PC-3 (cell line): ENCODE data around the gene DIAPH2. TPM values are rescaled to one million over a fixed set of nuclear protein-coding genes. Genes with fewer than 3 reads are reported as not detected.

Source experiments
- ATAC-seq: fragments of 200-7000 bp; cut with Tn5 transposase; 2 replicates; pipeline ENCODE4 v1.9.1; 2020; ENCODE audit warnings: mild to moderate bottlenecking, moderate library complexity
- BruUV-seq: library from RNA; stranded (reverse); fragments of 400-500 nt; replicated peaks from 2 replicates; lab custom pipeline; 2021; lab: Mats Ljungman, UMichigan
- CTCF ChIA-PET: fragments of 300-600 bp; sonication (Branson Sonifier 250); formaldehyde crosslinking; loops from one replicate; lab custom pipeline; 2022; ENCODE audit warnings: antibody characterized with exemption; lab: Charles Lee
- POLR2A ChIA-PET: fragments of 300-600 bp; sonication (Branson Sonifier 250); formaldehyde crosslinking; loops from one replicate; lab custom pipeline; 2022; ENCODE audit warnings: antibody characterized with exemption; ENCODE audit not compliant: unreplicated experiment; lab: Charles Lee
- DNase-seq: peaks from one replicate; pipeline ENCODE4 v3.0.0-alpha.2; 2015
- H2AFZ ChIP-seq: fragments of 300-600 bp; sonication (generic); 2 replicates; pipeline ENCODE4 v1.6.0; 2016; ENCODE audit warnings: antibody characterized with exemption, low read length
- H3F3A ChIP-seq: fragments of 300-600 bp; sonication (generic); one replicate; pipeline ENCODE4 v1.6.0; 2017; ENCODE audit warnings: antibody characterized with exemption, low read length, control low read depth, mild to moderate bottlenecking; ENCODE audit not compliant: unreplicated experiment
- H3K27ac ChIP-seq: fragments of 300-600 bp; sonication (generic); 2 replicates; pipeline ENCODE4 v1.5.1; 2016; ENCODE audit warnings: mild to moderate bottlenecking, low read length
- H3K27me3 ChIP-seq: fragments of 300-600 bp; sonication (generic); 2 replicates; pipeline ENCODE4 v1.6.1; 2016; ENCODE audit warnings: low read length, mixed read lengths
- H3K36me3 ChIP-seq: fragments of 300-600 bp; sonication (generic); 2 replicates; pipeline ENCODE4 v1.6.1; 2016; ENCODE audit warnings: low read depth, mixed run types, low read length, mixed read lengths
- H3K4me1 ChIP-seq: fragments of 300-600 bp; sonication (generic); 2 replicates; pipeline ENCODE4 v1.5.1; 2016; ENCODE audit warnings: low read length; ENCODE audit not compliant: insufficient read depth
- H3K4me2 ChIP-seq: fragments of 300-600 bp; sonication (generic); 2 replicates; pipeline ENCODE4 v1.6.0; 2016; ENCODE audit warnings: low read length
- H3K4me3 ChIP-seq: fragments of 300-600 bp; sonication (generic); 2 replicates; pipeline ENCODE4 v1.5.1; 2016; ENCODE audit warnings: mild to moderate bottlenecking, low read length, mixed read lengths
- H3K79me2 ChIP-seq: fragments of 300-600 bp; sonication (generic); 2 replicates; pipeline ENCODE4 v1.6.1; 2017; ENCODE audit warnings: low read length, mixed read lengths
- H3K9ac ChIP-seq: fragments of 300-600 bp; sonication (generic); 2 replicates; pipeline ENCODE4 v1.6.0; 2016; ENCODE audit warnings: mild to moderate bottlenecking, low read length
- H3K9me2 ChIP-seq: fragments of 300-600 bp; sonication (generic); replicated peaks from 2 replicates; pipeline ENCODE4 v1.6.1; 2016; ENCODE audit warnings: mixed run types, low read length, mixed read lengths
- H3K9me3 ChIP-seq: fragments of 300-600 bp; sonication (generic); 2 replicates; pipeline ENCODE4 v1.6.1; 2016; ENCODE audit warnings: low read length, mixed read lengths
- H4K20me1 ChIP-seq: fragments of 300-600 bp; sonication (generic); 2 replicates; pipeline ENCODE4 v1.6.1; 2016; ENCODE audit warnings: low read length, mixed read lengths
- EZH2 ChIP-seq: fragments of 300-600 bp; sonication (generic); IDR thresholded peaks from one replicate; pipeline ENCODE4 v1.6.1; 2017; ENCODE audit warnings: antibody characterized with exemption, mild to moderate bottlenecking, low read length; ENCODE audit not compliant: unreplicated experiment
- EZH2phosphoT487 ChIP-seq: fragments of 300-600 bp; sonication (generic); IDR thresholded peaks from 2 replicates; pipeline ENCODE4 v1.6.1; 2018; ENCODE audit warnings: mild to moderate bottlenecking, antibody characterized with exemption, low read length, borderline replicate concordance
- intact Hi-C: fragments of 100-400 bp; cut with micrococcal nuclease; formaldehyde crosslinking; loops from 2 replicates; pipeline ENCODE4 v1.9.0; 2023
- total RNA-seq: library from RNA; depleted of rRNA; stranded (reverse); fragments of >200 nt; gene quantifications from 2 replicates; pipeline ENCODE4 v1.2.3, GENCODE V29; 2014
- TF ChIP-seq, protein P1 (sequence below): fragments of 300-600 bp; sonication (generic); conservative IDR thresholded peaks from 2 replicates; pipeline ENCODE4 v1.5.1; 2017; ENCODE audit warnings: antibody characterized with exemption, low read depth, mild to moderate bottlenecking, low read length

The DIAPH2 gene
- total RNA-seq, 1 experiment from 2014 or later = 15.1 TPM

DNA sequence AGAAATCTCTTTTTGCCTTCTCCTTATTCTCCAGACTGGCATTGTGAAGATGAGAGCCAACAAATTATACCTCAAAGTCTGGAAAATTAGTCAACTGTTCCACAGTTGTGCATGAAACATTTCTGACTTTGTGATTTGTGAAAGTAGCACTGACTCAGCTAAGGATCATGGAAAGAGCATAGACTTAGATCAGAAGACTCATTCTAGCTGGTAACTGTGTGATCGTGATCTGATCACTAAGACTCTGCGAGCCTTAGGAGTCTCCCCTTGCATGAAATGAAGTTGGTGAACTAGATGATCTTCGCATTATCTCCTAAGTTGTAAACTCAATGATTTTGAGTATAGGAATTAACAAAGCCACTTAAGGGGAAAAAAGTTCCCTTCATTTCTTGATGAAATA lies 867.2 kb downstream of the DIAPH2 start:
- H4K20me1 ChIP-seq = no peaks in the 10 kb centered on the region
- no peaks in the 10 kb centered on the region for H3K9me3 ChIP-seq
- H2AFZ ChIP-seq = no peak overlapping the region
- H3K9ac ChIP-seq = no peak overlapping the region
- H3K27ac ChIP-seq = no peak overlapping the region
- ATAC-seq (no peak), DNase-seq (no peak)
- BruUV-seq = no TSS peak
- no peaks in the 10 kb centered on the region for H3K36me3 ChIP-seq
- ChIA-PET CTCF (no interaction called here), POLR2A (no interaction called here)
- intact Hi-C loops = no loop called here
- H3F3A ChIP-seq = no peaks in the 10 kb centered on the region
- no peaks in the 10 kb centered on the region for H3K27me3 ChIP-seq
- H3K9me2 ChIP-seq = no peaks in the 10 kb centered on the region
- H3K4me1 ChIP-seq = no peaks in the 10 kb centered on the region
- no peak overlapping the region for H3K4me2 ChIP-seq
- no peaks in the 10 kb centered on the region for H3K79me2 ChIP-seq
- TF ChIP-seq, protein P1, sequence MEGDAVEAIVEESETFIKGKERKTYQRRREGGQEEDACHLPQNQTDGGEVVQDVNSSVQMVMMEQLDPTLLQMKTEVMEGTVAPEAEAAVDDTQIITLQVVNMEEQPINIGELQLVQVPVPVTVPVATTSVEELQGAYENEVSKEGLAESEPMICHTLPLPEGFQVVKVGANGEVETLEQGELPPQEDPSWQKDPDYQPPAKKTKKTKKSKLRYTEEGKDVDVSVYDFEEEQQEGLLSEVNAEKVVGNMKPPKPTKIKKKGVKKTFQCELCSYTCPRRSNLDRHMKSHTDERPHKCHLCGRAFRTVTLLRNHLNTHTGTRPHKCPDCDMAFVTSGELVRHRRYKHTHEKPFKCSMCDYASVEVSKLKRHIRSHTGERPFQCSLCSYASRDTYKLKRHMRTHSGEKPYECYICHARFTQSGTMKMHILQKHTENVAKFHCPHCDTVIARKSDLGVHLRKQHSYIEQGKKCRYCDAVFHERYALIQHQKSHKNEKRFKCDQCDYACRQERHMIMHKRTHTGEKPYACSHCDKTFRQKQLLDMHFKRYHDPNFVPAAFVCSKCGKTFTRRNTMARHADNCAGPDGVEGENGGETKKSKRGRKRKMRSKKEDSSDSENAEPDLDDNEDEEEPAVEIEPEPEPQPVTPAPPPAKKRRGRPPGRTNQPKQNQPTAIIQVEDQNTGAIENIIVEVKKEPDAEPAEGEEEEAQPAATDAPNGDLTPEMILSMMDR = no peak
- no peak for TF ChIP-seq EZH2
- no peak overlapping the region for H3K4me3 ChIP-seq

DNA sequence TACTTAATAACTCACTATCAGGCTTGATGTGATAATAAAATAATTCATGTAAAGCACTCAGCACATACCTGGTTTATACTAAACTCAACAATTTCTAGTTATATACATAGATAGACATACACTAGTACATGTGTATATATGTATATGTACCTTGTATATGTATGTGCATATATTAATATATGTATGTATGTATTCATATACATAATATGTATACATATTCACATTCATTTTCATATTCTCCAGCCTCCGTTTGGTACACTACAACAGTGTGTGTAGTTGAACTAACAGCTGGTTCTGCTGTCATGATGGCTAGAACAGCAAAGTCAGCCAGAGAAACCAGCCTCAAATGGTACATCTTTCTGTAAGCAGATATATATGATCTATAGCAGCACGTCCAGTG lies 869.2 kb downstream of the DIAPH2 start:
- H3K27me3 ChIP-seq = no peaks in the 10 kb centered on the region
- H3K9me2 ChIP-seq = no peaks in the 10 kb centered on the region
- H3K4me2 ChIP-seq = no peak overlapping the region
- ChIA-PET CTCF (no interaction called here), POLR2A (no interaction called here)
- H3K79me2 ChIP-seq = no peaks in the 10 kb centered on the region
- H3K36me3 ChIP-seq = no peaks in the 10 kb centered on the region
- H3K9ac ChIP-seq = no peak overlapping the region
- H3F3A ChIP-seq = no peaks in the 10 kb centered on the region
- H4K20me1 ChIP-seq = no peaks in the 10 kb centered on the region
- H2AFZ ChIP-seq = no peak overlapping the region
- H3K4me3 ChIP-seq = no peak overlapping the region
- no peaks in the 10 kb centered on the region for H3K4me1 ChIP-seq
- ATAC-seq = no peak
- DNase-seq = no peak
- TF ChIP-seq EZH2phosphoT487 = no peak
- TF ChIP-seq, protein P1 = no peak
- no peak for TF ChIP-seq EZH2
- no TSS peak for BruUV-seq
- no peak overlapping the region for H3K27ac ChIP-seq
- no peaks in the 10 kb centered on the region for H3K9me3 ChIP-seq
- intact Hi-C loops = no loop called here

DNA sequence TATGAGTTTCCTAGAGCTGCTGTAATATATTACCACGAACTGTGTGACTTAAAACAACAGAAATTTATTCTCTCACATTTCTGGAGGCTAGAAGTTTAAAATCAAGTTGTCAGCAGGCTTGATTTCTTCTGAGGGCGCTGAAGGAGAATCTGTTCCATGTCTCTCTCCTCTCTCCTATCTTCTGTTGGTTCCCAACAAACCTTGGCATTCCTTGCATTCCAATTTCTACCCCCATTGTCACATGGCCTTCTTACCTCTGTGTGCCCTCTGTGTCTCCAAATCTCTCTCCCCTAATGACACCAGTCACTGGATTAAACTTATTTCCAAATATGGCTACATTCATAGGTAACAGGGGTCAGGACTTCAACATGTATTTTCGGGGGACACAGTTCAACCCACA lies 871.7 kb downstream of the DIAPH2 start:
- no peaks in the 10 kb centered on the region for H3K36me3 ChIP-seq
- no peak overlapping the region for H3K27ac ChIP-seq
- no peaks in the 10 kb centered on the region for H3K9me3 ChIP-seq
- H3K9ac ChIP-seq = no peak overlapping the region
- CTCF ChIA-PET = no interaction called here
- H3K4me1 ChIP-seq = no peaks in the 10 kb centered on the region
- POLR2A ChIA-PET = no interaction called here
- H3K27me3 ChIP-seq = no peaks in the 10 kb centered on the region
- H3F3A ChIP-seq = no peaks in the 10 kb centered on the region
- no peaks in the 10 kb centered on the region for H3K9me2 ChIP-seq
- DNase-seq (no peak), ATAC-seq (no peak)
- BruUV-seq = no TSS peak
- no peak overlapping the region for H3K4me2 ChIP-seq
- H3K4me3 ChIP-seq = no peak overlapping the region
- TF ChIP-seq EZH2 = no peak
- TF ChIP-seq, protein P1 = no peak
- no peak for TF ChIP-seq EZH2phosphoT487
- H2AFZ ChIP-seq = no peak overlapping the region
- intact Hi-C loops = no loop called here
- H3K79me2 ChIP-seq = no peaks in the 10 kb centered on the region
- H4K20me1 ChIP-seq = no peaks in the 10 kb centered on the region
